Activated CD8-positive, alpha-beta T cell treated with anti-CD3 and anti-CD28 coated beads for 36 hours (primary cell): ENCODE measurements around the gene RPS27L. TPM values are rescaled to one million over a fixed set of nuclear protein-coding genes. Genes with fewer than 3 reads are reported as not detected.

Source experiments
- ATAC-seq: fragments of 200-7000 bp; cut with Tn5 transposase; one replicate; pipeline ENCODE4 v1.10.0; 2021; ENCODE audit warnings: mild to moderate bottlenecking, moderate library complexity
- CTCF ChIA-PET: fragments of 350-600 bp; sonication (Branson Sonifier 250); formaldehyde crosslinking; loops from one replicate; lab custom pipeline; 2021; ENCODE audit warnings: antibody characterized with exemption; lab: Charles Lee
- POLR2A ChIA-PET: fragments of 350-600 bp; sonication (Branson Sonifier 250); formaldehyde crosslinking; loops from one replicate; lab custom pipeline; 2021; ENCODE audit warnings: antibody characterized with exemption; lab: Charles Lee
- DNase-seq: peaks from one replicate; pipeline ENCODE4 v3.0.0-alpha.2; 2020
- H3K27ac Mint-ChIP-seq: one replicate; pipeline ENCODE4 v1.8.0; 2021; ENCODE audit warnings: mild to moderate bottlenecking, mixed read lengths
- H3K27me3 Mint-ChIP-seq: one replicate; pipeline ENCODE4 v1.8.0; 2021; ENCODE audit warnings: mixed read lengths
- H3K36me3 Mint-ChIP-seq: one replicate; pipeline ENCODE4 v1.8.0; 2021; ENCODE audit warnings: low read depth, mixed read lengths
- H3K4me1 Mint-ChIP-seq: one replicate; pipeline ENCODE4 v1.8.0; 2021; ENCODE audit warnings: low read depth, mixed read lengths
- H3K4me3 Mint-ChIP-seq: one replicate; pipeline ENCODE4 v1.8.0; 2021; ENCODE audit warnings: mild to moderate bottlenecking, moderate library complexity, mixed read lengths
- H3K9me3 Mint-ChIP-seq: one replicate; pipeline ENCODE4 v1.8.0; 2021; ENCODE audit warnings: mixed read lengths
- CTCF ChIP-seq: fragments of 200-600 bp; IDR thresholded peaks from one replicate; pipeline ENCODE4 v1.8.0; 2022; ENCODE audit warnings: antibody characterized with exemption, mild to moderate bottlenecking
- intact Hi-C: fragments of 100-400 bp; cut with micrococcal nuclease; formaldehyde crosslinking; loops from one replicate; pipeline ENCODE4 v1.10.0; 2022
- total RNA-seq, 2 experiments: library from RNA; stranded (reverse); gene quantifications; one replicate each; pipeline ENCODE4 v1.2.3, GENCODE V29; 2021

The RPS27L gene
- total RNA-seq, 2 experiments from 2014 or later = 150 to 158 TPM

- ChIA-PET POLR2A (interaction anchor here (1.2 to 1.9 kb wide), 2 partner anchors 10 to 21 kb away, joined by 4 to 5 read pairs; partner anchors contain the start of gene RPS27L), CTCF (interaction anchor here (1.4 to 1.5 kb wide), 3 partner anchors 10 to 89 kb away, joined by 4 to 6 read pairs (median 5); no protein-coding TSS in a partner anchor)
- DNase-seq = no peak
- Mint-ChIP-seq H3K36me3 (peaks cover 10% of the 10 kb centered on the region), H3K27me3 (no peaks in the 10 kb centered on the region), H3K27ac (no peak overlapping the region), H3K9me3 (no peaks in the 10 kb centered on the region), H3K4me3 (no peak overlapping the region), H3K4me1 (peaks cover 20% of the 10 kb centered on the region)
- intact Hi-C loops = no loop called here
- no peak for TF ChIP-seq CTCF
- ATAC-seq = no peak
Measured at GRCh38 chr15:63136742-63137141, 20.5 kb downstream of the RPS27L start.

GRCh38 chr15:63135804-63136203 lies 21.5 kb downstream of the RPS27L start:
- CTCF ChIA-PET = interaction anchor here (1.0 to 1.5 kb wide), 5 partner anchors 11 to 155 kb away, joined by 3 to 6 read pairs (median 4); no protein-coding TSS in a partner anchor
- Mint-ChIP-seq H3K4me1 (peaks cover 12% of the 10 kb centered on the region), H3K9me3 (no peaks in the 10 kb centered on the region), H3K27me3 (no peaks in the 10 kb centered on the region), H3K27ac (no peak overlapping the region), H3K36me3 (peaks cover 8% of the 10 kb centered on the region), H3K4me3 (no peak overlapping the region)
- intact Hi-C loops = no loop called here
- DNase-seq = no peak
- ATAC-seq = peak; percentile 13
- no peak for TF ChIP-seq CTCF
- POLR2A ChIA-PET = interaction anchor here (0.9 to 1.9 kb wide), 3 partner anchors 8 to 22 kb away, joined by 4 to 5 read pairs (median 4); partner anchors contain the start of gene RPS27L

GRCh38 chr15:63135281-63135680 lies 22.0 kb downstream of the RPS27L start:
- Mint-ChIP-seq H3K4me1 (peaks cover 10% of the 10 kb centered on the region), H3K27me3 (no peaks in the 10 kb centered on the region), H3K4me3 (no peak overlapping the region), H3K9me3 (no peaks in the 10 kb centered on the region), H3K36me3 (peaks cover 8% of the 10 kb centered on the region), H3K27ac (no peak overlapping the region)
- ATAC-seq (no peak), DNase-seq (no peak)
- intact Hi-C loops = no loop called here
- no peak for TF ChIP-seq CTCF
- ChIA-PET CTCF (interaction anchor here (1.0 to 1.5 kb wide), 3 partner anchors 11 to 156 kb away, joined by 3 to 6 read pairs (median 3); no protein-coding TSS in a partner anchor), POLR2A (interaction anchor here (0.9 kb wide), 1 partner anchor 9 kb away, joined by 4 read pairs; no protein-coding TSS in a partner anchor)

- ATAC-seq (no peak), DNase-seq (no peak)
- peaks cover 10% of the 10 kb centered on the region for H3K36me3 Mint-ChIP-seq
- no peaks in the 10 kb centered on the region for H3K9me3 Mint-ChIP-seq
- ChIA-PET CTCF (interaction anchor here (1.0 kb wide), 1 partner anchor 122 kb away, joined by 3 read pairs; no protein-coding TSS in a partner anchor), POLR2A (interaction anchor here (0.6 kb wide), 1 partner anchor 23 kb away, joined by 3 read pairs; the partner anchor contains the start of gene RPS27L)
- no peak overlapping the region for H3K4me3 Mint-ChIP-seq
- peaks cover 10% of the 10 kb centered on the region for H3K4me1 Mint-ChIP-seq
- intact Hi-C loops = no loop called here
- TF ChIP-seq CTCF = no peak
- H3K27me3 Mint-ChIP-seq = no peaks in the 10 kb centered on the region
- H3K27ac Mint-ChIP-seq = no peak overlapping the region
Measured at GRCh38 chr15:63134245-63134985, 22.9 kb downstream of the RPS27L start.

- ATAC-seq = no peak
- Mint-ChIP-seq H3K4me1 (peaks cover 10% of the 10 kb centered on the region), H3K36me3 (peaks cover 13% of the 10 kb centered on the region), H3K27ac (no peak overlapping the region), H3K9me3 (no peaks in the 10 kb centered on the region), H3K4me3 (no peak overlapping the region), H3K27me3 (no peaks in the 10 kb centered on the region)
- intact Hi-C loops = no loop called here
- DNase-seq = no peak
- ChIA-PET POLR2A (no interaction called here), CTCF (interaction anchor here (1.1 kb wide), 1 partner anchor 9 kb away, joined by 3 read pairs; no protein-coding TSS in a partner anchor)
- TF ChIP-seq CTCF = no peak
Measured at GRCh38 chr15:63133786-63134185, 23.5 kb downstream of the RPS27L start.
